ENCODE data around the gene LY6G5B. TPM values are rescaled to one million over a fixed set of nuclear protein-coding genes. Genes with fewer than 3 reads are reported as not detected.

The LY6G5B gene
- total RNA-seq, 2 experiments from 2014 or later: 27.0 to 28.0 TPM

DNA sequence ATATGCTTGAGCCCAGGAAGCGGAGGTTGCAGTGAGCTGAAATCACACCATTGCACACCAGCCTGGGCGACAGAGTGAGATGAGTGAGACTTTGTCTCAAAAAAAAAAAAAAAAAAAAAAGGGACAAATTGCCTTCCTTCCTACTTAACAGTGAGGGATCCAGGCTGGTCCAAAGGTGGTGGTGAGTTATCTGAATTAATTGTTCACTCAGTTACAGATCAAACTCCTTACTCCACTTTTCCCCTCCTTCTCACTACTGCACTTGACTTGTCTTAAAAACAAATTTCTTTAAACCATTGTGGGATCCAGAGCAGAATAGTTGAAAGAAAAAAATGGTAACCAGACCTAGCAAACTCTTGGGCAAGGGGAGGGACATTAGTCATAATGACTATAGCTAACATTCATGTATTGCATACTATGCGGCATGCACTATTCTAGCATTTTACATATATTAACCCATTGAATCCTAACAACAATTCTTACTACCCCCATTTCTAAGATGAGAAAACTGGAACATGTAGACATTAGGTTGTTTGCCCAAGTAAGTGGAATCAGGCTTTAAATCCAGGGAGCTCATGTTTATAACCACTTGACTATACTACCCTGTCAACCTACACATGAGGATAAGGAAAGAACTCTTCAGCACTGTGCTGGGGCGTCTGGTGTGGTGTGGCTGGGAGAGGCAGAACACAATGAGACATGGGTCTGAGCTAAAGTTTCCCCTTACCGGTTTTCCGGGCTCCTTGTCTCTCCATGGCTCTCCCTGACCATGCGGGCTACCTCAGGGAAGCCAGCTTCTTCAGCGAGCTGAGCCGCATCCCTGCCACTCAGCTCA lies 6.4 kb upstream of the LY6G5B start:
- ATAC-seq (ENCODE audit: poor library complexity) (no peak), DNase-seq (no peak)
- Histone ChIP-seq H3K4me1 (ENCODE audit: insufficient read depth, low read length) (peaks cover 74% of the 10 kb centered on the region), H3K4me3 (ENCODE audit: low read length) (peak overlapping the region; percentile 79), H3K9me3 (ENCODE audit: control insufficient read depth in 1 of 2, insufficient read depth in 1 of 2, low read length in 2 of 2) (no peaks in the 10 kb centered on the region), H3K27ac (ENCODE audit: low read depth in 1 of 2, low read length in 2 of 2) (no peak overlapping the region), H3K36me3 (ENCODE audit: insufficient read depth, low read length) (peaks cover 47% of the 10 kb centered on the region), H3K27me3 (ENCODE audit: control insufficient read depth in 1 of 2, insufficient read depth in 2 of 2, low read length in 2 of 2) (no peaks in the 10 kb centered on the region)
- H3K27ac Mint-ChIP-seq: peak overlapping the region; percentile 97
- H3K36me3 Mint-ChIP-seq (ENCODE audit: low read depth): peaks cover 77% of the 10 kb centered on the region
- no peak for TF ChIP-seq CTCF (IDR thresholded peaks at IDR 0.05)
- H3K27me3 Mint-ChIP-seq: no peaks in the 10 kb centered on the region
- ChIA-PET CTCF (interaction anchor here (1.2 kb wide), 1 partner anchor 10 kb away, joined by 5 read pairs; the partner anchor contains the start of gene BAG6), POLR2A (interaction anchor here (0.9 to 7.9 kb wide), 8 partner anchors 10 to 529 kb away, joined by 3 to 250 read pairs (median 6); partner anchors contain the start of genes ABHD16A, APOM, BAG6 and GPSM3)
- no peaks in the 10 kb centered on the region for H3K9me3 Mint-ChIP-seq
- peaks cover 72% of the 10 kb centered on the region for H3K4me1 Mint-ChIP-seq (ENCODE audit: low read depth)
- intact Hi-C loops (cut with DNase I, micrococcal nuclease): loop anchor here in 1 of 2 experiments (5.0 to 10.0 kb wide), 3 partner anchors 531 to 1541 kb away; partner anchors contain the start of genes ABCF1, GPSM3, HSD17B8 and PBX2
- peak overlapping the region; percentile 95 for H3K4me3 Mint-ChIP-seq

- no peak for ATAC-seq (ENCODE audit: poor library complexity)
- no peaks in the 10 kb centered on the region for H3K27me3 Mint-ChIP-seq
- peak overlapping the region; percentile 95 for H3K4me3 Mint-ChIP-seq
- H3K4me1 ChIP-seq (ENCODE audit: insufficient read depth, low read length): peaks cover 71% of the 10 kb centered on the region
- no peak for TF ChIP-seq CTCF (IDR thresholded peaks at IDR 0.05)
- H3K27ac Mint-ChIP-seq: peak overlapping the region; percentile 97
- peak in 3 of 14 experiments; percentile 41 to 59 (median 43) for DNase-seq
- ChIA-PET POLR2A (interaction anchor here (0.6 to 7.9 kb wide), 25 partner anchors 11 to 1585 kb away, joined by 3 to 250 read pairs (median 5); partner anchors contain the start of genes ABHD16A, AIF1, APOM and BAG6), CTCF (interaction anchor here (0.8 to 1.2 kb wide), 3 partner anchors 10 to 113 kb away, joined by 3 to 5 read pairs (median 3); partner anchors contain the start of gene BAG6)
- no peaks in the 10 kb centered on the region for H3K9me3 Mint-ChIP-seq
- intact Hi-C loops (cut with DNase I, micrococcal nuclease): loop anchor here (2.0 to 10.0 kb wide), 5 partner anchors 39 to 1541 kb away; partner anchors contain the start of genes ABCF1 (in 1 of the 2), ABHD16A (in 1 of the 2), GPSM3 (in 1 of the 2) and HSD17B8 (in 1 of the 2)
- H3K4me3 ChIP-seq (ENCODE audit: low read length): peak overlapping the region; percentile 79
- peaks cover 84% of the 10 kb centered on the region for H3K36me3 Mint-ChIP-seq (ENCODE audit: low read depth)
- H3K27me3 ChIP-seq (ENCODE audit: control insufficient read depth in 1 of 2, insufficient read depth in 2 of 2, low read length in 2 of 2): no peaks in the 10 kb centered on the region
- H3K27ac ChIP-seq (ENCODE audit: low read depth in 1 of 2, low read length in 2 of 2): peak overlapping the region; percentile 93 to 96
- H3K4me1 Mint-ChIP-seq (ENCODE audit: low read depth): peaks cover 64% of the 10 kb centered on the region
- peaks cover 48% of the 10 kb centered on the region for H3K36me3 ChIP-seq (ENCODE audit: insufficient read depth, low read length)
- no peaks in the 10 kb centered on the region for H3K9me3 ChIP-seq (ENCODE audit: control insufficient read depth in 1 of 2, insufficient read depth in 1 of 2, low read length in 2 of 2)
These were observed 5.6 kb upstream of the LY6G5B start for GRCh38 chr6:31663961-31664789.
